HG03520 (cell line): ENCODE data around the gene PPP1R12B.
"Not testable (repeated sequence)": the region's sequence is repeated elsewhere in the genome, so short reads cannot be mapped to it uniquely, and the experiment has no call there.

Experiments
- ATAC-seq: cut with Tn5 transposase; IDR thresholded peaks from one replicate; pipeline ENCODE4 v1.9.1; 2021; ENCODE audit warnings: mild to moderate bottlenecking, moderate library complexity; ENCODE audit not compliant: unreplicated experiment

The PPP1R12B gene

DNA sequence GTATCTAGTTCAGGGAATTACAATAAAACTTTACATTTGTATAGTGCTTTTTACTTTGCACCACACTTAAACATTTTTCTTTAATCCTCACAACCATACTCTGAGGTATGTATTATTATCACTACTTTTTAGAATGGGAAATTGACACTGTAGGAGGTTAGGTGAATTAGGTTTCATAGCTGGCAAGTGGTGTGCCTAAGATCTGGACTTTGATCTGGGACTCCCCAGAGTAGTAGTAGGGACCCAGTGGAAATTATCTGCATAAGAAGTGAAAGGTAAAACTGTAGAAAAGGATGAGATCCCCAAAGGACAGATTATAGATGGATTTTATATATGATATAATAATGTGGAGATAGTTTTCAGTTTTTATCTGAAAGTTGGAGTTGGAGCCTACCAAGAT lies 85.6 kb downstream of the PPP1R12B start:
- ATAC-seq: no peak

DNA sequence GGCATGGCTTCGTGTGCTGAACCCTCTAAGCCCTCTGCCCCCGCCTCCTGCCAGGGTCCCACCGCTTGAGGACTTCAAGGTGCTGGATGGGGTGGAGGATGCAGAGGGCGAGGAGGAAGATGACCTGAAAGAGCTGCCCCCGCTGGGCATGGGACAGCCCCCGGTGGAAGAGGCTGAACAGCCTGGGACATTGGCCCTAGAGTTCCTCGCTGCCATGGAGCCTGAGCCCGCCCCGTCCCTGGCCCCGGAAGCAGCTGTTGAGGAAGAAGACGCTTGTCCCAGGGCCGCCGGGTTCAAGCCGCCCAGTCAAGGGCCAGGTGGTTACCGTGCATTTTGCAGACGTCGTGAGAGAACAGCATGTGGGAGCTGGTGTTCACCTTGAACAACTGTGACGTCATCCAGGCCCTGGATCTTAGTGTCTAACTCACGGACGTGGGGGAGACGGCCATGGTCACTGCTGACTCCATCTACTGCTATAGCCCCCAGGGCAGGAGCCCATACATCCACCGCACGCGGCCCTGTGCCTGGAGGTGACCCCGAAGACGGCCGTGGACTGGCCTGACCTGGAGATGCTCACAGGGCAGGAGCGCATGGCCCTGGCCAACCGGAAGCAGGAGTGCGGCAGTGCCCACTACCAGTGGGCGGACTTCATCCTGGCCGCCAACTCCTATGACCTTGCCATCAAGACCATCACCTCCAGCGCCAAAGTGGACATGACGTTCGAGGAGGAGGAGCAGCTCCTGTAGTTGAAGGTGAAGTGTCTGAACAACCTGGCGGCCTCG lies 90.1 kb downstream of the PPP1R12B start:
- no peak for ATAC-seq

DNA sequence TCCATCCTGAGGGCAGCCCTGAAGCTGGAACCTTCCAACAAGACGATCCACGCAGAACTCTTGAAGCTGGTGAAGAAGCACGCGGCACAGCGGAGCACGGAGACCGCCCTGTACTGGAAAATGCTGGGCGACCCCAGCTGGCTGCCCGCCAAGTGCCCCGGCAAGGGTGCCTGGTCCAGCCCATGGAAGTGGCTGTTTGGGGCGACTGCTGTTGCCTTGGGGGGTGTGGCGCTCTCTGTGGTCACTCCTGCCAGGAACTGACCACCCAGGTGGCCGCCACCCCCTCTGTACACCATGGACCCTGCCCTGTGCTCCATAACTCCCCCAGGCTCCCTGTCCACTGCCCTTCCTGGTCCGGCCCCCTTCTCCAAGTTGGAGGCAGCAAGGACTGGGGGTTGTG lies 90.8 kb downstream of the PPP1R12B start:
- no peak for ATAC-seq

DNA sequence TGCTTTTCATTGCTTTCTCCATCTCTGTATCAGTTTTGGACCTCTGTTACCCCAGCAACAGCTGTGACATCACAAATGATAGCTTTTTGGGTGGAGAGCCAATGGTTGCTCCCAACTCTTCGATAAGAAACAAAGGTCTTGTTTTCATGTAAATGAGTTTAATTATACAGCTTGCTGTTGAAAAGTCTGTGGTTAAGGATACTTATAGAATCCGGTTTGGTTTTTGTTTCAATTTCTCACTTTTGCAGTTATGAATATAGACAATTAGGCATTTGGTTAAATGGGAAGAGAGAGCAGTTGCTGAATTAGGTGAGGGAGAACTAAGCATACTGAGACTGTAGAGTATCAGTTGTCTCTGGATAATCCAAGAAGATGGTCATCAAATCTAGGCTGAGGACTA lies 99.6 kb downstream of the PPP1R12B start:
- ATAC-seq: not testable (repeated sequence)

DNA sequence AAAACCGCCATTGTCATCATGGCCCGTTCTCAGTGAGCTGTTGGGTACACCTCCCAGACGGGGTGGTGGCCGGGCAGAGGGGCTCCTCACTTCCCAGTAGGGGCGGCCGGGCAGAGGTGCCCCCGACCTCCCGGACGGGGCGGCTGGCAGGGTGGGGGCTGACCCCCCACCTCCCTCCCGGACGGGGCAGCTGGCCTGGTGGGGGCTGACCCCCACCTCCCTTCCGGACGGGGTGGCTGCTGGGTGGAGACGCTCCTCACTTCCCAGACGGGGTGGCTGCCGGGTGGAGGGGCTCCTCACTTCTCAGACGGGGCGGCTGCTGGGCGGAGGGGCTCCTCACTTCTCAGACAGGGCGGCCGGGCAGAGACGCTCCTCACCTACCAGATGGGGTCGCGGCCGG lies 103.1 kb downstream of the PPP1R12B start:
- ATAC-seq: not testable (repeated sequence)

DNA sequence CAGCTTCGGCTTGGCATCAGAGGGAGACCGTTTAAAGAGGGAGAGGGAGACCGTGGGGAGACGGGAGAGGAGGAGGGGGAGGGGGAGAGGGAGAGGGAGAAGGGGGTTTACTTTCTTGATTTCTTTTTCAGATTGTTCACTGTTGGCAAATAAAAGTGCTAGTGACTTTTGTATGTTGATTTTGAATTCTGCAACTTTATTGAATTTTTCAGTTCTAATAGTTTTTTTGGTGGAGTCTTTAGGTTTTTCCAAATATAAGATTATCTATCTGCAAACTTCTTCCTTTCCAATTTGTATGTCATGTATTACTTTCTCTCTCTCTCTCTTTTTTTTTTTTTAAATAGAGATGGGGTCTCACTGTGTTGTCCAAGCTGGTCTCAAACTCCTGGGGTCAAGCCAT lies 104.0 kb downstream of the PPP1R12B start:
- no peak for ATAC-seq

DNA sequence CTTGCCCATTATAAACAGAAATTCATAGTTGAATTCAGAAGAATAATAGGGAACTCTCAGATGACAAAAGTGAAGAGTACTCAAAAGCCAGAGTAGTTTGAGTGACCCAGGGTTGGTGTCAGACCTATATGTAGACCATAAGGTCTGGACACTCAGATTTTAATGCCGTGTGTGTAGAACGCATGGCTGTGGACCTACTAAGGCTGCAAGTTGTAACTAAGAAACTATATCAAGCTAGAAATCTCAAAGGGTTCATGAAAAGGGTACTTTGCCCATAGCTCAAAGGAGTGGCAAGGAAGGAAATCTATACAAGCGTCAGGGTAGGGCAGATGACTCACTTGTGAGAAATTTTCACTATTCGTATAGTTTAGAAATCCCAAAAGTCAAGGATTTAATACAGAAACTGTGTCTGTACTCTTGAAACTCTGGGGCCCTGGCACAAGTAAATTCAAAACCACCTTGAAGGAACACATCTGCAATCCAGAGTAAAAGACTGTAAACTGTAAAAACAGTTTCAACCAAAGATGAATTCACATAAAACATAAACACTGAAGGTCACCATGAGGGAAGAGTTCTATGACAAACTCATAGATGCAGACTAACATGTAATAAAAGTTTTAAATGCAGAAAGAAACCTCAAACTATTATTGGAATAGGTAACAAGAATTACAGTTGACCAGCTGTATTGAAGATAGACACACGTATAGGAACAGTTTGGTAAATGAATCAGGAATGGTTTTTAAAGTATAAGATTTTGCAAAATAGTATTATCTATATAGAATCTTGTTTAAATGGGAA lies 108.1 kb downstream of the PPP1R12B start:
- ATAC-seq: not testable (repeated sequence)

DNA sequence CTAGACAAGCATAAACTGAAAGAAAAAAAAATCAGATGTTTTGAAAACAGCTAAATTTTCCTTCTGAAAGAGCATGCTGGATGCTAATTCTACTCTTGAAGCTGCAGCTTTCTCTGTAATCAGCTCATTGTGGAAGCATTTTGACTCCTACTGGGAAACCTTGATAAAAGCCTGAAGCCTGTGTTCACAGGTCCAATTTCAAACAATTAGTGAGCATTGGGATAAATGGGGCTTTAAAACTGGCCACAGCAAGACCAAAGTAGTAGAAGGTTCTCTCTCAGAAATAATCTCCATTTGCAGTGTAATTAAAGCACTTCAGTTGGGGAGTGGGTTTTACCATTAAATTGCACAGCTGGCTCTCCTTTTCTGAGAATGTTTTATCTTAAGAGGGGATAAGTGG lies 110.2 kb downstream of the PPP1R12B start:
- ATAC-seq: not testable (repeated sequence)

DNA sequence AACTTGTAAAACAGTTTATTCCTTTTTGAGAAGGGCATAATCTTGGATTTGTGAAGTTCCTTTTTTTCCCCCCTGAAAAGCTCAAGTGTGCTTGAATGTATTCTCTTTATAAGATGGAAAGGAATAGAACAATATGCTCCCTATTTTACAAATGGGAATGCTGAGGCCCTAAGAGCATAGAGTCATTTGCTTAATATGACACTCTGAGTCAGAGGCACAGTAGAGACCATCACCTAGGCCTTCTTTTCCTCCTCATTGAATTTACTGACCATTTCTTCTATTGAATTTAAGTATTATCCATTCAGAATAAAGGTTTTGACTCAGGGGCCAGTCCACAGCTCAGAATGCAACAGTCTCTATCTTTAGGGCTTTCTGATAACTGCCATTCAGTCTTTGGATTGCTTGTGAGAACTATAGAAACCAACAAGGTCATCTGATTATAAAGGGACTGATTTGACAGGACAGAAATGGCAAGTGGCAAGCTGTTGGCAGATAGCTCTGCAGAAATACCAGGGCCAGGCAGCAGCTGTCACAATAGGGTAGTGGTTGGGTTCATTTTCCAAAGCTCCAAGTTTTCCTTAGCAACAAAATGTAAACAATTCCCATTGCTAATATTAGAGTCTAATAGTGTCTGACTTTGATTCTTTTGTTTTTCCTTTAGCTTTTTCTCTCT lies 111.1 kb downstream of the PPP1R12B start:
- not testable (repeated sequence) for ATAC-seq

DNA sequence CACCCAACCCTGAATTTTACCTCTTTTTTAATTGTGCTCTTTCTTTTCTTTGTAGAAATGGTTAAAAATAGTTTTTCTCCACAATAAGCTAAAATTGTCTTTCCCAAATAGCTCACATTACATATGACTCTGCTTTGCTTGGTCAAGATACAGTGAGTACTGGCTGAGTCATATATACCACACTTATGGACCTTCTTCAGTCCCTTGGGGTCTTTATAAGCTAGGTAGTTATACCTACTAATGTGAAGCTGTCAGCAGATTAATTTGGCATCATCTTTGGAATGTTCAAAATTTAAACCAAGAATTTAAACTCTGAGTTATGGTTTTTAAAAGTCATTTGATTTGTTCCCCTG lies 111.6 kb downstream of the PPP1R12B start:
- not testable (repeated sequence) for ATAC-seq

DNA sequence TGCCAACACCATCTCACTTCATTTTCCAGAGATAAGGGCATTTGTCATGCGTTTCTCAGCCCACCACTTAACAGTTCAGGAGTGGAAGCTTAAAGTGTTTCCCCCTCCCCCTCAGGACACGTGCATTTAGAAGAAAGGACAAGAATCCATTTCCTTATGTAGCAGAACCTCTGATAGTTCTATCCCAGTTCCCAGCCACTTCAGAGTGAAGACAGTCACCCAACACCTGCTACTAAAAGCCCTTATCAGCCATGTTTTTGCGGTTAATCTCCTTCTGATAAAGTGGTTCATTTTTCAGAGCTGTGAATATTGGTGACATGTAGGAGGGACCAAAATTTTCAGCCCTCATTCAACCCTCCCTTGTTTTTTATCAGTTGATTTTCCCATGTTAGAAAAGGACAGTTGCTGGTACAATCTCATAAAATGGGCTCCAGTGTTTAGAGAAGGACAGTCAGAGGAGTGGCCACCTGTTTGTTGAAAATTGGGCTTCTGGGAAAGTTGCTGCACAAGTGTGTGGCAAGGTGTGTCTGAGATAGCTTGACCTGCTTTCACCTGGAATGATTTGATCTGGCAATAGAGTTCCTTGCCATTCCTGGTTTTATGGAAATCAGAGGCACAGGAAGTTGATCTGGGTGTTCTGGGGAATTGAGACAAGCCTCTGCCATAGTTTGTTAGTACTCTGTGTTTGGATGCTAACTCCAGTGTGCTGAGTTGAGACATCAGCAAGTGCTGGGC lies 114.0 kb downstream of the PPP1R12B start:
- ATAC-seq: no peak

DNA sequence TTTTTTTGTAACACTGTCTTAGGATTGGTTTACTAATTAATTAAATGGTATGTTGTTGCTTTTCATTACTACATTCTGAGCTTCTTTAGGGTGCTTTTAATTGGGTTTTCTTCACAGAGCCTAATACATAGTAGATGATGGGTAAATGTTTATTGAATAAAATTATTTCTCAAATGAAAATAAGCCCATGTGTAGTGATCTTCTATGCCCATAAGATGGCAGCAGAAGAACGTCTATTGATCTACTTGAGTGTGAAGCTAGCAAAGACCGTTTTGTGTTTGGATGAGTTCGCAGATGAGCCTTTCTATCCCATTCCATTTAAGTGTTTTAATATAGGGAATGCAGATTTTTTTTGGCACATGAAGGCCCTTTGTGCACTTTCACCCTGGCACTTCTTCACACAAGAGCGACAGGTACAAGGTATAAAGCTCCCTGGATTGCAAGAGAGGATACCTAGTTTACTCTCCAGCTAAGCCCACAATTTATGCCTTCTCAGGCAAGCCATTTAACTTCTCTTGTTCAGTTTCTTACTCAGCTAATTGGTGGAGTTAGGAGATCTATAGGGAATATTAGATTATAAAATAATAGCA lies 115.7 kb downstream of the PPP1R12B start:
- not testable (repeated sequence) for ATAC-seq

DNA sequence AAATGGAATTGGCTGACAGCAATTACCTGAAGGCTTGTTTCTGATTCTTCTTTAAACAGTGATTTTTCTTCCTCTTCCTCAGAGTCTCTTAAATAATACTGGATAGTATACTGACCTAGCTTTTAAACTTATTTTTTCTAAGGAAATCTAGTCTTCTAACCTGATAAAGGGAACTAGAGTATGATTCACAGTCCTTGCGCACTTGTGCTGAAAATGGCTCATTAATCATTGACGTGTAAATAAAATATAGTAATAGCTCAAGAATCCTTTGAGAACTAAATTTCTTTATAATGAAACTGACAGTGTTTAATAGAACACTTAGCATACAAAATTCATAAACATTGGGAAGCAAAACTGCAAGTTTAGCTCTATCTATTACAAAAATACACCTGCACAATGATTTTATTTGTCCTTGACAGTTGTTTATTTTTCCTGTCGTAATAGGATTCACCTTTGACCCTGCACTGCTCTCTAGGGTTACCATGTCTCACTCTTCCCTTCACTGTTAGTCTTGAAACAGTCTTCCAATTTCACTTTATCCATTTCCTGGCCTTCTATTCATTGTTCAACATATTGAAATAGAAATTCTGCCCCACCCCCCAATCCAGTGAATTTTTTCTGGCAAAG lies 117.3 kb downstream of the PPP1R12B start:
- not testable (repeated sequence) for ATAC-seq

DNA sequence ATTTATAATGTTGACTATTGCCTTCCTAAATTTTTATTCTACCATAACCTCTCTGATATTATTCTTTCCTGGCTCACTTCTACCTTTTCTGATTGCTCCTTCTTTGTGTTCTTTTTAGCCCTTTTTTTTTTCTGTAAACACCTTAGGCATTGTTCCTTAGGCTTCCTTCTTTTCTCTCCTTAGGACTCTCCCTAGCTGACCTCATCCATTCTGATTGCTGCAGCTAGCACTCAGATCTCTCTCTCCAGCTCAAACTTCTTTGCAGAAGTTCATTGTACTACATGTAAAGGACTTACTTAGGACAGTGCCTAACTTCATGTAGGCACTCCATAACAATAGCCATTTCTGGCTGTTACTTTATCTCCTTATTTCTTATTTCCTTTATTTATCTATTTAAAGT lies 117.8 kb downstream of the PPP1R12B start:
- ATAC-seq: not testable (repeated sequence)

DNA sequence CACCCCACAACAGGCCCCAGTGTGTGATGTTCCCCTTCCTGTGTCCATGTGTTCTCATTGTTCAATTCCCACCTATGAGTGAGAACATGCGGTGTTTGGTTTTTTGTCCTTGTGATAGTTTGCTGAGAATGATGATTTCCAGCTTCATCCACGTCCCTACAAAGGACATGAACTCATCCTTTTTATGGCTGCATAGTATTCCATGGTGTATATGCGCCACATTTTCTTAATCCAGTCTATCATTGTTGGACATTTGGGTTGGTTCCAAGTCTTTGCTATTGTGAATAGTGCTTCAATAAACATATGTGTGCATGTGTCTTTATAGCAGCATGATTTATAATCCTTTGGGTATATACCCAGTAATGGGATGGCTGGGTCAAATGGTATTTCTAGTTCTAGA lies 118.9 kb downstream of the PPP1R12B start:
- ATAC-seq: not testable (repeated sequence)

DNA sequence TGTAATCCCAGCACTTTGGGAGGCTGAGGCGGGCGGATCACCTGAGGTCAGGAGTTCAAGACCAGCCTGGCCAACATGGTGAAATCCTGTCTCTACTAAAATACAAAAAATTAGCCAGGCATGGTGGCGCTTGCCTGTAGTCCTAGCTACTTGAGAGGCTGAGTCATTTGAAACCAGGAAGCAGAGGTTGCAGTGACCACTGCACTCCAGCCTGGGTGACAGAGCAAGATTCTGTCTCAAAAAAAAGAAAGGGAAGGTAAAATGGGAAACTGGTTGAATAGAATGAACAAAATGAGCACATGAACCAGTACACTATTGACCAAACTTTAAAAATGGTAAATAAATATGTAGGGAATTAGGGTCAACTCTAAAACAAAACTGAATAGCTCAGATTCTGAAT lies 120.2 kb downstream of the PPP1R12B start:
- not testable (repeated sequence) for ATAC-seq

DNA sequence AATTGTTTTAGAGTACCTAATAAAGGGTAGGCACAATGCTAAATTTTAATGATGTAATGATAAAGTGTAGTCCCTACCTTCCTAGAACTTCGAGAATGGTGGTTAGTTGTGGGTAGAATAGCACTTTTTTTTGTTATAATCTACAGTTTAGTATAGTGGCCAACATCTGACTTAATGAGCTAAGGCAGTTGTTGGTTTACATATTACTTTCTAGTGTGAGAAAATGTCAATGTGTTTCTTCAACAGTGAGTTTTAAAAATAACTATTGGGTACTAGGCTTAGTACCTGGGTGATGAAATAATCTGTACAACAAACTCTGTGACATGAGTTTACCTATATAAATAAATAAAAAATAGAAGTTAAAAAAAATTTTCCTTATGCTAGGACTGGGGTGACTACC lies 120.6 kb downstream of the PPP1R12B start:
- not testable (repeated sequence) for ATAC-seq

DNA sequence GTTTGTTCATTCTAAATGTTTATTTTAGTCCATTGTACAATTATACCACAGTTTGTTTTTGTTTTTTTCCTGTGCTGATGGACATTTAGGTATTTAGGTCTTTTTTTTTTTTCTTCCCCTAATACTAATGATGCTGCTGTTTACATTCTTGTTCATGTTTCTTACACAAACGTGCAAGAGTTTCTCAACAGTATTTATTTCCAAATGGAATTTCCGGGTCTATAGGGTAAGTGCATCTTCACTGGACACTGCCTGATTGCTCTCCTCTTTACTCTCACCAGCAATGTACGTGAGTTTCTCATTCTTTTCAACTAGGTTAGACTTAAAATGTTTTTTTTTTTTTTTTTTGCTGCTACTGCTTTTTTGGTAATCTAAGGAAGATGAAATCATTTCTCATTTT lies 122.7 kb downstream of the PPP1R12B start:
- no peak for ATAC-seq

DNA sequence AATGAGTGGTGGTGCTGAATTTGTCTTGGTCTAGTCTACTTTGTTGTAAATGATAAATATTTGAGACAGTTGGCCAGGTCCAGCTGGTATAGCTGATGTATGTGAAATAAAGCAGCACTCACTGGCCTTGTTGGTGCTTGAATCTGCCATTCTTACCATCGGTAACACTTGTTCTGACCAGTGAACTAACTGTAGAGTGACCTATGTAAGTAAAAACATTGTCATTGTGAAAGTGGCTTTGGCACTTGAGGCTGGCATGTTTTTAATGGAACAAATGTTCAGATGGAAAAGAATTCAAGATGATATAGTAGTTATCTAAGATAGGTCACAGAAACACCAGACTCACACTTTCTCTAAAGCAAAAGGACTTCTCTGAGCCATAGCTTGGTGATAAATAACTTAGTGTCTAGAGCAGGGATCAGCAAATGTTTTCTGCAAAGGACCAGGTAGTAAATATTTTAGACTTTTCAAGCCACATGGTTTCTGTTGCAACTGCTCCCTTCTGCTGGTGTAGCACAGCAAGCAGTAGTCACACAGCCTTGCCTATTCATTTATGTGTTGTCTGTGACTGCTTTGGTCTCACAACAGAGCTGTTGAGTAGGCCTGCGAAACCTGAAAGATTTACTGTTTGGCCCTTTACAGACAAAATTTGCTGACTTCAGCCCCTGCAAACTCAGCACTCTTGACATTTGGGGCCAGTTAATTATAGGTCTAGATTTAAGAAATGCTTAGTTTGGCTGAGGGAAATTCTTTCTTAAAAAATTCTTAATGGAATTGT lies 124.0 kb downstream of the PPP1R12B start:
- ATAC-seq: not testable (repeated sequence)
